HG02571 (cell line): Measurements from ENCODE around the gene ZNF688.
"Not testable (repeated sequence)": the region's sequence is repeated elsewhere in the genome, so short reads cannot be mapped to it uniquely, and the experiment has no call there.

Source experiments
- ATAC-seq: cut with Tn5 transposase; IDR thresholded peaks from one replicate; pipeline ENCODE4 v1.9.1; 2021; ENCODE audit warnings: mild to moderate bottlenecking, moderate library complexity; ENCODE audit not compliant: unreplicated experiment

ZNF688 gene

GRCh38 chr16:30535106-30535776 lies 36.3 kb downstream of the ZNF688 start:
- no peak for ATAC-seq

GRCh38 chr16:30534368-30535105 lies 37.0 kb downstream of the ZNF688 start, which contains the start of gene ZNF747:
ZNF747 (minus strand) TSS chr16:30534858; CDS start chr16:30534679, 179 bp downstream.
- ATAC-seq: peak; percentile 68

- peak; percentile 8 for ATAC-seq
Observed at GRCh38 chr16:30533748-30534367, 37.7 kb downstream of the ZNF688 start.

GRCh38 chr16:30533146-30533522 lies 38.4 kb downstream of the ZNF688 start:
- no peak for ATAC-seq

GRCh38 chr16:30532285-30533145 lies 39.0 kb downstream of the ZNF688 start:
- ATAC-seq: no peak

GRCh38 chr16:30530163-30531037 lies 41.1 kb downstream of the ZNF688 start:
- no peak for ATAC-seq

GRCh38 chr16:30528799-30529457 lies 42.6 kb downstream of the ZNF688 start:
- no peak for ATAC-seq

- no peak for ATAC-seq
Observed at GRCh38 chr16:30527635-30528178, 43.8 kb downstream of the ZNF688 start.

- peak; percentile 79 for ATAC-seq
Observed at GRCh38 chr16:30526823-30527634, 44.5 kb downstream of the ZNF688 start.

GRCh38 chr16:30526137-30526822 lies 45.2 kb downstream of the ZNF688 start, which contains the start of gene ZNF768:
ZNF768 (minus strand) TSS chr16:30526566; CDS start chr16:30526413, 153 bp downstream.
- ATAC-seq: peak; percentile 30

- ATAC-seq: no peak
Observed at GRCh38 chr16:30525844-30526136, 45.7 kb downstream of the ZNF688 start.

GRCh38 chr16:30524575-30525568 lies 46.6 kb downstream of the ZNF688 start:
- no peak for ATAC-seq

- ATAC-seq: no peak
Observed at GRCh38 chr16:30523768-30524574, 47.5 kb downstream of the ZNF688 start.

GRCh38 chr16:30522702-30523463 lies 48.6 kb downstream of the ZNF688 start:
- not testable (repeated sequence) for ATAC-seq
